Activated T-cell treated with anti-CD3 and anti-CD28 coated beads for 1 hour (primary cell): Measurements from ENCODE around the gene RETN.

Experiments used
- DNase-seq: peaks from one replicate; pipeline ENCODE4 v3.0.0-alpha.2; 2020; ENCODE audit warnings: low read depth

Gene RETN, protein sequence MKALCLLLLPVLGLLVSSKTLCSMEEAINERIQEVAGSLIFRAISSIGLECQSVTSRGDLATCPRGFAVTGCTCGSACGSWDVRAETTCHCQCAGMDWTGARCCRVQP

DNA sequence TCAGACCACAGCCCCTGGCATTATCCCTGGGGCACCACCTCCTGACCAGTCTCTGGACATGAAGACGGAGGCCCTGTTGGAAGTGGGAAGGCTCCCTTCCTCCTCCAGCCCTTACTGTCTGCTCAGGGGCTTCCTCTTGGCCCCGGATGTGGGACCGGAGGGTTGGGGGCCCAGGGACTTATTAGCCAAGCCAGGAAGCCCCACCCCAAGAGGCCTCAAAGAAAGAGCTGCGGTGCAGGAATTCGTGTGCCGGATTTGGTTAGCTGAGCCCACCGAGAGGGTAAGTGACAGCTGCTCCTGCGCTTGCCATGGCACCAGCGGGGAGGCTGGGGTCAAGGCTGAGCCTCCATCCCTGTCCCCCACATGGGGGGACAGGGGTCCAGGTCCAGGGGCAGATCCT lies at the start of gene RETN:
Gene RETN, plus strand, starts transcription at position 208 of the 400 bp plus-strand sequence. CDS start 278 bp downstream, outside the sequence.
- no peak for DNase-seq

DNA sequence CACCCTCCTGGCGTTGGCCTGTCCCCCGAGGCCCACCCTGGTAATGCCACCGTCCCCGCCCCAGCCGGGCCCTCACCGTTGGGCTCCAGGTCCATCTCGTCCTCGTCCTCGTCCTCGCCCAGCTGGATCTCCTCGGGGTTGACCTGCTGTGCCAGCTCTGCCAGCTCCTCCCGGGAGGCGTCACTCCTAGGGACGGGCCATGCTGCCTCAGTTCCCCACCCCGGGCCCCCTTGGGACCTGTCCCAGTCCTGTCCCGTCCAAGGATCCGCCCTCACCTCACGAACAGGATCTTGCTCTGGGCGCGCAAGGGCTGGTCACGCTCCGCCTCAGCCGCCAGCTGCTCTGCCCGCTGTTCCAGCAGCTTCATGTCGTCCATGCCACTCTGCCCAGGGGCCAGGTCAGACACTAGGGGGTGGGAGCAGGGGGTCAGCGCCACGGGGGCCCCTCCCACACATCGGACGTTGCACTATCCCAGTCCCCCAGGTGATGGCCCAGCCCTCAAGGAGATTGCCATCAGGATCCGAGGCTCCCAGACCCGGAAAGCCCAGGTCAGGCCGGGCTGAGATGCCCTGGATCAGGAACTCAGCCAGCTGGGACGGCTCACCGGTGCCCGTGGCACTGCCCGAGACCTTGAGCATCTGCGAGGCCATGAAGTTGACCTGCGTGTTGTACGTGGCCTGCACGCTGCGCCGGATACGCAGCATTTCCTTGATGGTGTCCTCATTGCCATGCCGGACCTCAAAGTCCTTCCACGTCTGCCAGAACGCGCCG lies 49.0 kb upstream of the RETN start:
- DNase-seq = no peak

DNA sequence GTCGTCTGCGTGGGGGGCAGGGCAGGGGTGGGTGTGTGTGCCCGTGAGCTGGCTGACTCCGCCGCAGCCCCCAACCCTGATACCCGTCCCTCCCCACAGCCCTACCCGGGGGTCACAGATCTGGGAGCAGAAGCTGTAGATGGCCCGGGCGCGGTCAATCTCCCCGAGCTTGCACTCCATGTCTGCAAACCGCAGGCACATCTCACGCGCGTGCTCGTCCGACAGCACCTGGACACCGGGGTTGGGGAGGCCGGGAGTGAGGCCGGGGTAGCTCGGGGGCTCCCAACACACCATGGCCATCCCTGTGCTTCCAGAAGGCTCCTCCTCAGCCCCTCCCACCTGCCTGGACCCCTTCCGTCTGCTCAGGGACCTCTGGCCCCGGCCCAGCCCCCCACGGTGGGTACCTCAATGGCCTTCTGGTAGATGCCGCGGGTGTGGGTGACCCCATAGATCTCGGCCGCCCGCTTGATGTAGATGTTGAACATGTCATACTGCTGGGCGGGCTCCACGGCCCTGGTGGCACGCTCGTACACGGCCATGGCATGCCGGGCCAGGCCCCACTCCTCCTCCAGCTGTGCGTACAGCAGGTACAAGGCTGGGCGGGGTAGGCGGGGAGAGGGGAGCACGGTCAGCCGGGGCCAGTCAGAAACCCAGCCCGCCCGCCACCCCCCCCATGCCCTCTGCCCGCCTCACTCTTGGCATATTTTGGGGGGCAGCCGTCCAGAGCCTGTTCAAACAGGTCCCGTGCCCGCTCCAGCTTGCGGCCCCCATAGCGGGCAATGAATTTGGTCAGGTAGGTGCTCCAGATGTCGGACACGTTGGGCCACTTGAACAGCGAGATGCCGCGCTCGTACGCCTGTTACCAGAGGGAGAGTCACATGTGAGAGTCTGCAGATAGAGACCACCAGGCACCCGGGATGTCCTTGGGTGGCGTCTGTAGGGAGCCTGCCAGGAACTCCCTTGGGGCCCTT lies 48.1 kb upstream of the RETN start:
- DNase-seq = no peak

DNA sequence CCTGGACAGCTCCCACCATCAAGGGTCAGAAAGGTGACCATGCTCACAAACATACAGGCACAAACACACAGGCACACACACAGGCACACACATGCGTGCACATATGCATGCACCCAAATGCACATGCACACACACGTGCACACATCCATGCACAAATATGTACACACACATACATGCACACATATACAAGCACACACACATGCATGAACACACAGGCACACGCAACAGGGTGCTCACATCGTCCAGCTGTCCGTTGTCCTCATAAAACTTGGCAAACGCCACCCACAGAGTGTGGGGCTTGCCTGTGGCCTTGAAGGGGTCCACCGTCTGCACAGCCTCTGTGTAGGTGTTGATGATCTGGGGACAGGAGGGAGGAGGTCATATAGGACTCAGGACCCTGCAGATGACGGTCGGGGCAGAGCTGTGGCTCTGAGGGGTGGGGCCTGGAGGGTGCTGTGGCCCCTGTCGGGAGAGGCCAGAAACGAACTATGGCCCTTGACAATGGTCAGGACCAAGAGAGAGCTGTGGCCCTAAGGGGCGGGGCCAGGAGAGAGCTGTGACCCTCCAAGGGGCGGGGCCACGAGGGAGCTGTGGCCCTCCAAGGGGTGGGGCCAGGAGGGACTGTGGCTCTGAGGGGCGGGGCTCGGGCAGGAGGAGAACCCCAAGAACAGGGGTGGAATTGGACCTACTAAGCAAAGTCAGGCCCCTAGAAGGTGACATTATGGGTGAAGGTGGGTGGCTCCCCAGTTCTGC lies 45.7 kb upstream of the RETN start:
- DNase-seq = no peak

DNA sequence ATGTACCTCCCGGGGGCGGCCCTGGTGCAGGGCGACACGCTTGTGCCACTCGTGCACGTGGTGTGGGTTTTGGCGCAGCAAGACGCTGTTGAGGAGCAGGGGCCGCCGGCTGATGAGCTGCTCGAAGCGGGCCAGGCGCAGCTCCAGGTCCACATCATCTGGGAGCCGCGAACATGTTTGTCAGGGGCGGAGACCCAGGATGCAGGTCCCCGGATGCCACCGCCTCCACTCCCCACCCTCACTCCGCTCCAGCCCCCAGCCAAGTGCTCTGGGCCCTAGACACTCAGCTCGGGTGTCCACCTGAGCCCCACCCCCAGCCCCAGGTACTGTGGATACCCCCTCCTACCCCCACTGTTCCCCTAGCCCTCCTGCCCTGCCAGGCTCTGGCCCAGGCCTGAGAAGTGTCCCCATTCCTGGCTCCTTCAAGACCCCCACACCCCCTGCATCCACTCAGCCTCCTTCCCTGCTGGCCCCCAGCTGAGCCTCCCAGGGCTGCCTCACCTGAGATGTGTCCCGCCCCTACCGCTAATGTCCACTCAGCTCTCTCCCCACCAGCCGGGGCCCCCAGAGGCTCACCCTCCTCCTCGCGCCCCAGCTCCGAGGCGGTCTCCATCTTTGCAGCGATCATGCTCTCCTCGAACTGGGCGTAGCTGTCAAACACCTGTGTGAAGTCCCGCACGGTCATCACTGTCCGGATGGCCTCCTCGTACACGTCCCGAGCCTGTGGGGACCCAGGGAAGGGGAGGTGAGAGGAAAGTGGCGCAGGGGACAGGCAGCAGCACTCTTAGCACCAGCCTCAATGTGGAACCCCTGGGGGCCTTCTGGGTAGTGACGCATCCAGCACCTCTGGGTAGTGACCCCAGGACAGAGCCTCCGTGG lies 44.9 kb upstream of the RETN start:
- DNase-seq = no peak

DNA sequence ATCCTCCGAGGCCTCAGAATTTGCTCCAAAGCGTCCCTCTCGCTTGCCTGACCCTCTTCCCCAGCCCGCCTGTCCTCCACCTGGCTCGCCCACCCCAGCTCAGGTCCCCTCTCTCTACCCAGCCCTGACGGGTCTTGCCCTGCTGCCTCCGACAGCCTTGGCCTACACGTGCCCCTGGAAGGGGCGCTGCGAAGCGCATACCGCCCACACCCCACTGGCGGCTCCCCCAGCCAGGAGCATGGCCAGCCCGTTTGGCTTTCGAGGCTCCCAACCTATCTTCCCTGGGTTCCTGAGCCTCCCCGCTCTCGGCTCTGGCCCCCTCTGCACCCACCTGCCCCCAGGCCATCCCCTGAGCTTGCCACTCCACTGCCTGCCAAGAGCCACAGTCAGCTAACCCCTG lies 44.0 kb upstream of the RETN start:
- DNase-seq = no peak

DNA sequence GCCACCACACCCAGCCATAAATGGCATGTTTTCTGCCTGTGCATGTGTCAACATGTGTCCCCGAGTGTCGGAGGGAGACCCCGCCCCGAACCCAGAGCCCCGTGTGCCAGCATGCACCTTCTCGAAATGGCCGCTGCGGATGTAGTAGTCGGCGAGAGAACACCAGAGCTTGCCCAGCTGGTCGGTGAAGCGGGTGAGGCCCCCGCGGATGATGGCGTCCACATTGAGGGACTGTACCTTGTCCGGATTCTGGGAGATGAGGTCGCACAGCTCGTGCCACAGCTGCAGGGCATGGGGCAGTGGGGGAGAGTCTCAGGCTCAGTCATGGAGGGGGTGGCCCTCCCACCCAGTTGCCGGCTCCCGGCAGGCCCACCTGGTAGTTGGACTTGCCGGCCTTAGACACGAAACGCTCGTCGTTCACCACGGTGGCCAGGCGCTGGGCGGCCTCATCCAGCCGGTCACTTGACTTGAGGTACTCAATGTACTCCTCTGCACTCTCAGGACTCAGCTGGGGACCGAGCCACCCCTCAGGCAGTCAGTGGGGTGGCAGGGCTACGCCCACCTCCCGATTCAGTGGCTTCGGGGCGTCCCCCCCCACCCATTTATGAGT lies 43.0 kb upstream of the RETN start:
- no peak for DNase-seq

DNA sequence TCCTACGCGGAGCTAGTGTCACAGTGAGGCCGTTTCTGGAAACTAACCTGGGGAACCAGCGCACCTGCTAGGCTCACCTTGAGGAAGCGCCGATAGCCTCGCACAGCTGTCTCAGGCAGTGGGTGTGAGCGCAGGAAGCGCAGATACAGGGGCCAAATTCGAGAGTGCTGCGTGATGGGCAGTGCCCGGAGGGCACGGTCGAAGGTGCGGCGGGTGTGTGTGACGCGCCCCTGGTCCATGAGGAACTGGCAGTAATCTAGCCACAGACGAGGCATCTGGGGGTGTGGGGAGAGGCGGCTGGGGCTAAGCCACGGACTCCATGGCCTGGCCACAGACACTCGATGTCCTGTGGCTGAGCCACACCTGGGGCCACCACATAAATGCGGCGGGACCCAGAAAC lies 41.7 kb upstream of the RETN start:
- DNase-seq = no peak

DNA sequence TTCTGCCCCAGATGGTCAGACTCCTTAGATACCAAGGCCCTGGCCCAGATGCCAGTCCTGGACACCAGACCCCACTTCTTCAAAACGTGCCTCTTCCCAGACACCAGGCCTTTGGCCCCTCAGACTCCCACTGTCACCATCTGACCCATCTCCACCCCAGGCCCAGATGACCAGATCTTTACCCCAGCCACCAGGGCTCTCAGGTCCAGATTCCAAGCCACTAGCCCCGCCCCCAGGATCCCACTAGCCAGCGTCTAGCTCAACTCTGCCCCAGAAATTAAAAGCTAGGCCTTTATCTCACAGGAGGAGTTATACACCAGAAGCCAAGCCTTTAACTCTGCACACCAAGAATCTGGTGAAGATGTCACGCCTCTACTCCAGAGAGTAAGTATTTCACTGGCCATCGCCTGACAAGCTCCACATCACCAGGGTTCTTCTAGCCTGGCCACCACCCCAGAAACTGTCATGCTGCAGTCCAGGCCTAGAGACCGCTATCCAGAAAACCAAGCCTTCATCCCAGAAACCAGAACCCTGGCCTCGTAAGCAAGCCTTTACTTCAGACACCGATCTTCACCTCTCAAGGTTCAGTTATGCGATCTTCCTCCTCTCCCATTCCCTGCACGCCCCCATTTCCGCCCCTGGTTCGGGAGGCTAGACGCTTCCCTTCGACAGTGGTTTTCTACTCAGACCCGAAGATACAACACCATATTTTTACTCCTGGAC lies 40.1 kb upstream of the RETN start:
- DNase-seq = no peak

DNA sequence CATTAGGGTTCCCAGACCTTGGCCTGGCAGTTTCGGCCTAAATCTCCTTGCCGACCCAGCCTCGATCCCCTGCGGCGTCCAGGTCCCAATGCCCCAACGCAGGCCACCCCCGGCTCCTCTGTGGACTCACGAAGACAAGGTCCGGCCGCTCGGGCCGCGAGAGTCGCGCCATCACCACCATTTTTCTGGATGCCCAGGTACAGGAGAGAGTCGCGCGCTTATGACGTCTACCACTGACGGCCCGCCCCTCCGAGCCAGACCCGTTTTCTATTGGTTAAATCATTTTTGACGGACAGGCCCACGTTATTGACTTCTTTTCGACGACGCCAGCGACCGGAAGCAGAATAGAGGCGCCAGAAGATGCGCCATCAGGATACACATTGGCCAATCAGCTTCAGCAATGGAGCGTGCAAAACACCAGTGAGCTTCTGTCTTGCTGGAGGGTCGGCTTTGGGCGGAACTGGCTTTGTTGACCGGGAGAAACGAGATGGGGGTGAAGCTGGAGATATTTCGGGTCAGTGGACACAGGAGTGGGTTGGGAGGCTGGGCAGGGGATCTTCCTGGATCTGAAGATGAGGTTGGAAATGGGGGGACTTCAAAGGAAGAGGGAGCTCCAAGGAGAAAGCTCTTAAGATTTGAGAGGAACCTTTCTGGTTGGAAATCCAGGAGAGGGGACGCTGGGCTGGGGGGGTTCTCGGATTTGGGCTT lies 39.3 kb upstream of the RETN start, which contains the start of the genes PET100 and XAB2:
Gene PET100, plus strand, starts transcription at position 447 of the 708 bp plus-strand sequence. Its CDS starts 41 bp downstream, at position 488.
Gene XAB2, minus strand, starts transcription at position 199 of the 708 bp plus-strand sequence. Its CDS starts 18 bp downstream, at position 181.
- DNase-seq = peak; percentile 86

DNA sequence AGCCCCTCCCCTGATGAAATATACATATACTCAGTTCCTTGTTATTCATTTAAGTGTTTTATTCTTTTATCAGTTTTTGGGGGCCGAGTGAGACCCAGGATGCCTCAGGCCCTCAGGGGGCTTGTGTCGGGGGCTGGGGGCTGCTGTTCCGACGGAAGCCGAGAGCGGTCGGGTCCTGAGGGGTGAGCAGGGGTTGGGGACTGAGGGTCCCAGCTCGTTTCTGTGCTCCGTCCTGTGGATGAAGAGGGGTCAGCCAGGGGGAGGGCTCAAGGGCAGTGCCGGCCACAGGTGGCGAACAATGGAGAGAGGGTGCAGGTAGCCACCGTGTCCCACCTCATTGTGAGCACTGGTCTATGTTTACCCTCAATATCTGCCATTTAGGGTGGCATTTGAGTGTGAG lies 37.3 kb upstream of the RETN start:
- no peak for DNase-seq

DNA sequence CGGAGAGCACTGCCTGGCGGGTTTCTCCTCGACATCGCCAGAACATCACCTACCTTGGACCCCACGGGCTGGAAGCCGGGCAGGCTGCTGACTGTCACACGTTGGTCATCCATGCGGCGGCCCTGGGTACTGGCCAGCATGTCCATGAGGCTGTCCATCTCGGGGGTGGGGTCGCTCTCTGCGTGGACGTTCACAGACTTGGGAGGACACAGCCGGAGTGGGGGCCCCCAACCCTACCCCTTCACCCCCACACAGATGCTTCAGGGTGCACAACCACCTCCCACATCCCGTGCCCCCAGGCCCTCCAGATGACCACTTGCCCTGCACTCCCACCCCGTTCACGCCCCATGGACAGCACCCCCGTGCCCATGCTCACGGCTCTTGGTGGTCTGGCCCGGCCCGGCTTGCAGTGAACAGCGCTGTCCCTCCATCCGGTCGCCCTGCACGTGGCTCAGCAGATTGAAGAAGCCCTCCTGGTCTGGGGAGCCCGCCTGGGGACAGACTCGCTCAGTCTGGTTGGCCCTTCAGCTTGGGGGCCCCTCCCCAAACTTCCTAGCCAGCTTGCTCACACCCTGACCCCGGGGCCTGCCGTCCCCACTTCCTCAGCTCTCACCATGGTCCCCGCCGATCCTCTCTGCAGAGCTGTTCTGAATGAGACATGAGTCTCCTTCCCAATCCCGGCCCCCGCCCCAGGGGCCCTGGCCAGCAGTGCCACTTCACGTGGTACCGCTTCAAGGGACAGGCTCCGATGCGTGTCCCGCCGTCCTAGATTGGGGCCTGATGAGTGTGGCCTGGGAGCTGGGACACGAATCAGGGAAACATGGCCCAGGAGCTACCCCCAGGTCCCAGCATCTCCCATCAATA lies 36.3 kb upstream of the RETN start:
- DNase-seq = no peak

DNA sequence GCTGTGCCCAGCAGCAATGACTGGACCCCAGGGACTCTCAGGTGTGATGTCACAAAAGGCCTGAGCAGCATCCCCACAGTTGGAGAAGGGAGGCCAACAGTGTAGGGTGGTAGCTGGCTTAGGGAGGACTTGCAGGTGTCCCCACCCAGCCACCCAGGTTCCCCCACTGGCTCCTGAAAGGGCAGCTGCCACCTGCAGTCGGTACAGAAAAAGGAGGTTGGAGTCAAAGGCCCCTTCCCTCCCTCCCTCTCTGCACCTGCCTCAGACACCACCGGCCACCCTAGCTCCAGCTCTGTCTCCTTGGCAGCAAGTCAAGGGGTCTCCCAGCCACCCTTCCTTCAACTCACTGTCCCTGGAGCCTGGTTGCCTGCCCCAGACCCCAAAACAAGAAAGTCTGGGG lies 35.2 kb upstream of the RETN start, which contains the start of gene PCP2:
Gene PCP2, minus strand, starts transcription at position 22 of the 400 bp plus-strand sequence. CDS start 262 bp downstream, outside the sequence.
- no peak for DNase-seq

DNA sequence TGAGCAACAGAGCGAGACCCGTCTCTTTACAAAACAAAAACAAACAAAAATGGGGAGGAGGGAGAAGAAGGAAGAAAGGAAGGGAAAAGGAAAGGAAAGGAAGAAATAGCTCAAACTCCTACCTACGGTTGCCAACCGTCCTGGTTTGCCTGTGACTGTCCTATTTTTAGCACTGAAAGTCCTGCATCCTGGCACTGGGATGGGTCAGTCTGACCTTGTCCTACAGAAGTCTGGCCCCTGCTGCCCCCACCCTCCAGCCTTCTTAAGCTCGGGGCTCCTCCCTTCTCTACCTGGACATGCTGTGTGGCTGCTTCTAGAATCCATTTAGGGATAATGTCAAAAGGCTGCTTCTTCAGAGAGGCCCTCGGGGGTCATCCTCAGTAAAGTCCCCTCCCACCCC lies 33.2 kb upstream of the RETN start:
- no peak for DNase-seq

DNA sequence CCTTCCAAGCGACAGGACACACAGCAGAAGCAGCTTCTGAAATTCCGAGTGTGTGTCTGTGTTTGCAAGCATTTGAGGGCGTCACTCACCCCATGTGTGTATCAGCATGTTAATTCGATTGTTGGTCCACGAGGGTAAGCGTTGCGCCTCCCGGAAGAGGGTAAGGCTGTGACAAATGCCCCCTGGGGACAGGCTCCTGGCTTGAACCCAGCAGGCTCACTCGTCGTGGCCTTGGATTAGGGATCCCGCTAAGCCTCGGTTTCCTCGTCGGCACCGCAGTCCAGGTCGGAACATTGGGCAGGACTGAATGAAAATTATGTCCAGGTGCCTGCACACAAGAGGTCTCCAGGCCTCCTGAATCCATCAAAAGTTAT lies 32.5 kb upstream of the RETN start:
- no peak for DNase-seq

DNA sequence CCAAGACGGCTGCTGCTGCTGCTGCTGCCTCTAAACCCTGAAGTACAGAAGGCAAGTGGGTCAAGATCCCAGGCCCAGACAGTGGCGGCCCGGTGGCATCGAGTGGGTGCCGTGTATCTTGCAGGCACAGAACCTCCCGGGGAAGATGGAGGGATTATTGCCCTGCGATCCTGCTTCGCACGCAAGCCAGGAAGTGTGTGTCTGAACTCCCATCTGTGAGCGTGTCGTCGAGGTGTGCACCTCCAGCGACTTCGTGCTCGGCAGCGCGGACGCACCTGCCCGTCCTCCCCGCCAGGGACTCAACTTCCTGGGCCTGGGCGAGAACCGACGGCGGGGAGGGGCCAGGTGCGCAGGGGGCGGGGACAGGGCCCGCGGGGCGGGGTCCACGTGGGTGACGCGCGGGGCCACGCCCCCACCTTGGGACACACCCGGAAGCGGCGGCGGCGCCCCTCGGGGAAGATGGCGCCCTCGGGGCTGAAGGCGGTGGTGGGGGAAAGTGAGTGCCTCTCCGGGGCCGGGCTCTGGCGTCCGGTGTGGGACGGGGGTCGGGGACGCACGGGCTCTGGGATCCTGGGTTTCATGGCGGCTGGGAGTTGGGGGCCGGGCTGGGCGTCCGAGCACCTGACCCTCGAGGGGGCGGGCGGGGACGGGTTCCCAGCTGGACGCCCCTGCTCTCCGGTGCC lies 32.0 kb upstream of the RETN start, which contains the start of gene STXBP2:
Gene STXBP2, plus strand, starts transcription at position 420 of the 683 bp plus-strand sequence. Its CDS starts 40 bp downstream, at position 460.
- peak; percentile 93 for DNase-seq
